Mammary epithelial cell (primary cell): ENCODE results near the gene PAM.

Experiments
- CTCF ChIP-seq, 2 donors: IDR thresholded peaks in 1 of 2; conservative IDR thresholded peaks in 1 of 2; 2 replicates each; pipeline ENCODE4 v1.5.1; 2011 to 2012; ENCODE audit warnings: inconsistent platforms in 2 of 2, low read length in 2 of 2, mild to moderate bottlenecking in 2 of 2, control low read depth in 1 of 2, low read depth in 1 of 2; ENCODE audit not compliant: insufficient read depth in 1 of 2; ENCODE audit errors: extremely low read depth in 1 of 2
- EZH2 ChIP-seq: IDR thresholded peaks from 2 replicates; pipeline ENCODE4 v1.6.1; 2012; ENCODE audit warnings: low read length, inconsistent platforms, borderline replicate concordance

DNA sequence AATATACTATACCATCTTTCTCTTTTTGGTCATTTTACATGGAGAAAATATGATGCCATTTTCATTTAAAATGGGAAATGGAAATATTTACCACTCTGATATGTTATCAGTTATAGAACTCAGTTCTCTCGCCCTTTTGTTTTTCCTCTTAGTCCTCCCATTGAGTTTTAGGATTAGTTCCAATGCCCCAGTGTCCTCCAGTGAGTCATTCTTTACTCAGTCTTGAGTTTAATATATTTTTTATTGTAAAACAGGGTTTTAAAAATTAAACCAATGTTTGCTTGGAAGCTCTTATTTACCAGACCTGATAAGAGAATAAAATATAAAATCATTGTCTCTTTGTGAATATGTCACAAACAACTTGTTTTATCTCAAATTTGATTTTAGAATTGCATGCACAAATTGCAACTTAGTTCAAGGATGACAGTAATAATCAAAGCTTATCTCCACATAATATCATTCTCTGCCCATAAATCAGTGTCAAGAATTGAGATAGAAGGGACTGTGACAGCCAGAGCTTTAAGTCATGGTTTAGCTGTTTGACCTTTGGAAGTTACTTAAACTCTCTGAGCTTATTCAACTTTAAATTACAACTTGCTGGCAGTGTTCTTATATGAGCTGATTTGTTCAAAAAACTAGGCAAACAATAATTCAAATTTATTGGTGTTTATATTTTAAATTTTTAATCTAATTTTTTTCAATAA lies 166.4 kb downstream of the PAM start:
- TF ChIP-seq CTCF (conservative IDR thresholded peaks at IDR 0.05 in 1 of 2, IDR thresholded peaks at IDR 0.05 in 1 of 2; ENCODE audit: extremely low read depth in 1 of 2, insufficient read depth in 1 of 2, low read depth in 1 of 2, low read length in 2 of 2) (no peak), EZH2 (no peak)
